ENCODE data around the gene IGSF23. TPM values are rescaled to one million over a fixed set of nuclear protein-coding genes. Genes with fewer than 3 reads are reported as not detected.

Gene IGSF23
- total RNA-seq = not detected in 3 replicates
- long read RNA-seq = 0 reads

- H3K27me3 Mint-ChIP-seq (ENCODE audit: low read depth) = no peaks in the 10 kb centered on the region
- H3K4me3 Mint-ChIP-seq (ENCODE audit: unreplicated experiment) = no peak within 1 kb of the TSS
- DNase-seq (ENCODE audit: low spot score) = no peak
- no peak for TF ChIP-seq CTCF (IDR thresholded peaks at IDR 0.05)
- no peaks in the 10 kb centered on the region for H3K9me3 Mint-ChIP-seq (ENCODE audit: low read depth)
- H3K27ac Mint-ChIP-seq (ENCODE audit: unreplicated experiment) = no peak within 1 kb of the TSS
- H3K36me3 Mint-ChIP-seq (ENCODE audit: low read depth) = no peaks in the 10 kb centered on the region
- H3K4me1 Mint-ChIP-seq (ENCODE audit: low read depth) = peaks cover 7% of the 10 kb centered on the region
Measured at GRCh38 chr19:44613295-44614178, at the start of gene IGSF23. Gene IGSF23 (plus strand): TSS chr19:44613563. CDS start chr19:44613646, 83 bp downstream.

- no peak for DNase-seq (ENCODE audit: low spot score)
Measured at GRCh38 chr19:44566984-44567383, 46.4 kb upstream of the IGSF23 start.

GRCh38 chr19:44567745-44568144 lies 45.6 kb upstream of the IGSF23 start:
- Mint-ChIP-seq H3K4me3 (ENCODE audit: unreplicated experiment) (no peak overlapping the region), H3K4me1 (ENCODE audit: low read depth) (no peaks in the 10 kb centered on the region), H3K27me3 (ENCODE audit: low read depth) (peaks cover 38% of the 10 kb centered on the region), H3K27ac (ENCODE audit: unreplicated experiment) (no peak overlapping the region), H3K9me3 (ENCODE audit: low read depth) (no peaks in the 10 kb centered on the region), H3K36me3 (ENCODE audit: low read depth) (no peaks in the 10 kb centered on the region)
- no peak for DNase-seq (ENCODE audit: low spot score)
- no peak for TF ChIP-seq CTCF (IDR thresholded peaks at IDR 0.05)

More at GRCh38 chr19:44566984-44567383, 46.4 kb upstream of the IGSF23 start:
- Mint-ChIP-seq H3K36me3 (ENCODE audit: low read depth) (no peaks in the 10 kb centered on the region), H3K4me1 (ENCODE audit: low read depth) (no peaks in the 10 kb centered on the region), H3K4me3 (ENCODE audit: unreplicated experiment) (no peak overlapping the region), H3K9me3 (ENCODE audit: low read depth) (no peaks in the 10 kb centered on the region), H3K27me3 (ENCODE audit: low read depth) (peaks cover 42% of the 10 kb centered on the region), H3K27ac (ENCODE audit: unreplicated experiment) (no peak overlapping the region)
- no peak for TF ChIP-seq CTCF (IDR thresholded peaks at IDR 0.05)

- H3K4me1 Mint-ChIP-seq (ENCODE audit: low read depth) = no peaks in the 10 kb centered on the region
- H3K4me3 Mint-ChIP-seq (ENCODE audit: unreplicated experiment) = no peak overlapping the region
- peaks cover 32% of the 10 kb centered on the region for H3K27me3 Mint-ChIP-seq (ENCODE audit: low read depth)
- no peaks in the 10 kb centered on the region for H3K36me3 Mint-ChIP-seq (ENCODE audit: low read depth)
- no peak overlapping the region for H3K27ac Mint-ChIP-seq (ENCODE audit: unreplicated experiment)
- no peaks in the 10 kb centered on the region for H3K9me3 Mint-ChIP-seq (ENCODE audit: low read depth)
- TF ChIP-seq CTCF (IDR thresholded peaks at IDR 0.05) = no peak
- DNase-seq (ENCODE audit: low spot score) = no peak
Measured at GRCh38 chr19:44570603-44570983, 42.8 kb upstream of the IGSF23 start.

- no peaks in the 10 kb centered on the region for H3K36me3 Mint-ChIP-seq (ENCODE audit: low read depth)
- H3K4me1 Mint-ChIP-seq (ENCODE audit: low read depth) = no peaks in the 10 kb centered on the region
- no peaks in the 10 kb centered on the region for H3K9me3 Mint-ChIP-seq (ENCODE audit: low read depth)
- DNase-seq (ENCODE audit: low spot score) = no peak
- H3K27ac Mint-ChIP-seq (ENCODE audit: unreplicated experiment) = no peak overlapping the region
- TF ChIP-seq CTCF (IDR thresholded peaks at IDR 0.05) = peak; percentile 94
- peaks cover 28% of the 10 kb centered on the region for H3K27me3 Mint-ChIP-seq (ENCODE audit: low read depth)
- no peak overlapping the region for H3K4me3 Mint-ChIP-seq (ENCODE audit: unreplicated experiment)
Measured at GRCh38 chr19:44570984-44571684, 42.2 kb upstream of the IGSF23 start.

Data from chondrocyte (in vitro differentiated cells).